GM12872 (cell line): ENCODE results near the gene SELPLG.

Experiments
- TF ChIP-seq, protein P1 (sequence below): IDR thresholded peaks from 3 replicates; pipeline ENCODE4 v1.5.1; 2011; ENCODE audit warnings: low read depth, mild to moderate bottlenecking, low read length, moderate library complexity; ENCODE audit not compliant: insufficient read depth

SELPLG gene

GRCh38 chr12:108643941-108644810 is 10.5 kb upstream of the SELPLG start:
- TF ChIP-seq, protein P1, sequence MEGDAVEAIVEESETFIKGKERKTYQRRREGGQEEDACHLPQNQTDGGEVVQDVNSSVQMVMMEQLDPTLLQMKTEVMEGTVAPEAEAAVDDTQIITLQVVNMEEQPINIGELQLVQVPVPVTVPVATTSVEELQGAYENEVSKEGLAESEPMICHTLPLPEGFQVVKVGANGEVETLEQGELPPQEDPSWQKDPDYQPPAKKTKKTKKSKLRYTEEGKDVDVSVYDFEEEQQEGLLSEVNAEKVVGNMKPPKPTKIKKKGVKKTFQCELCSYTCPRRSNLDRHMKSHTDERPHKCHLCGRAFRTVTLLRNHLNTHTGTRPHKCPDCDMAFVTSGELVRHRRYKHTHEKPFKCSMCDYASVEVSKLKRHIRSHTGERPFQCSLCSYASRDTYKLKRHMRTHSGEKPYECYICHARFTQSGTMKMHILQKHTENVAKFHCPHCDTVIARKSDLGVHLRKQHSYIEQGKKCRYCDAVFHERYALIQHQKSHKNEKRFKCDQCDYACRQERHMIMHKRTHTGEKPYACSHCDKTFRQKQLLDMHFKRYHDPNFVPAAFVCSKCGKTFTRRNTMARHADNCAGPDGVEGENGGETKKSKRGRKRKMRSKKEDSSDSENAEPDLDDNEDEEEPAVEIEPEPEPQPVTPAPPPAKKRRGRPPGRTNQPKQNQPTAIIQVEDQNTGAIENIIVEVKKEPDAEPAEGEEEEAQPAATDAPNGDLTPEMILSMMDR = no peak

DNA sequence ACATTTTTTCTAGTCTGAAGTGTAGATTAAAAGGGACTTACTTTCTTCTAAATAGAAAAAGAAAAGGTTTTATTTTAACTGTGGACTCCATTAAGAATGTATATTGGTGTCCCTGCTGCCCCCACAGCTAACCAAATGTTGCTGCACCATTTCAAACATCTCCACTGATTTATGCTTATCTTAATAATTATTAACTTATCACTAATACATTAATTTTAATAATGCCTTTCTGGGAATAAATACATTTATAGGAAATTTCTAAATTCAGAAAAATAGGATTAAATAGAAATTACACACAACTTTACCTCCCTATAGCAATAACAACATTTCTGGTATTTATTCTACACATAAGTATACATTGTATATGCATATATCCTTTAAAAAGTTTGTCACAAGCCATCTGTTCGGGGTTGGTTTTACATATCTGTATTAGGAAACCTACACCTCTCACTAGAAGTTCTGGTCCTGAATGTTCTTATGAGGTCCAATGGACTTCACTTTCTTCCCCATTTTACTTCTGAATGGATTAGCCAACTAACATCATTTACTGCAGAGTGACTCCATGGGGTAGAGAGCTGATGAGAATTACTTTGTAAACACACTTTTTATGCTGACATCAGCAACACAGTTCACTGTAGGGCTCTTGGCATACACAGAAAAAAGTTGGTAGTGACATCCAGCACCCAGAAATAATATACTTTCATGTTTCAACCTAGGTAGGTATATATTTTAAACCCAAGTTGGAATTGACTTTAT is 9.4 kb upstream of the SELPLG start:
- TF ChIP-seq, protein P1 = no peak

- TF ChIP-seq, protein P1 = no peak
Observed at GRCh38 chr12:108642269-108642870, 8.7 kb upstream of the SELPLG start.

DNA sequence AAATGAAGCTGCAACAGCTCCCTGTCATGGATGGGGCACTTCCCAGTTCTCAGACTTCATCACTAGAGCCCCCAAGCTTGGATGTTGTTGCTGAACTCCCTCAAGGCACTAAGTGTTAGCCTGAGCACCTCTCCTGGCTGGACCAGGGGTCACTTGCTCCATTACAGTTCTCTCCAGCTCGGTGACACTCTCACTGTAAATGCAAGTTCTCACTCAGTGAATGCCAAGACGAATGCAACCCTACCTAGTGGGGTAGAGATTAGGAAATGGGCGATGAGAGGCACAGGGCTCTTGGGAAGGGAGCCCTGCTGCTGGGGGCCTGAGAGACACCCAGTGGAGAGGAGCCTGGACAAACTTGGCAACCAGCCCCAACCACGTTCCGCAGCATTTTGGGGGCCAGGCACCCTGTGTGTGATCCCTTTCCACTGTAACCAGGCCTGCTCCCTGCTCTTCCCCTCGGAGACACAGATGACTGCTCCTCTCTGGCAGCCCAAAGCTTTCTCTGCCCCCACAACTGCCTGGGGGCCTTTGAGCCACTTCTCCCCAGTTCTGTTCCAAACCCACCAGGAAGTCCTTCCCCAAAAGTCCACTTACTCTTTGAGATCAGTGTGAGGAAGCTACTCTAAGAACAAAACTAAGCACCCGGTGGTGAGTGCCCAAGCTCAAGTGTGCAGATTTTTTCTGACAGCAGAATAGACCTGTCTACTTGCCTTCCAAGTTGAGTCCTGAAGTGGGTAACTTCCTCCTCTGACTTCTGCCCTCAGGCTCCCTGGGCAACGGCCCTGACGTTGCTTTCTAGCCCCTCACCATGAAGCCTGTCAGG is 8.0 kb upstream of the SELPLG start:
- TF ChIP-seq, protein P1 = no peak

- TF ChIP-seq, protein P1 = no peak
Observed at GRCh38 chr12:108640802-108641445, 7.2 kb upstream of the SELPLG start.

DNA sequence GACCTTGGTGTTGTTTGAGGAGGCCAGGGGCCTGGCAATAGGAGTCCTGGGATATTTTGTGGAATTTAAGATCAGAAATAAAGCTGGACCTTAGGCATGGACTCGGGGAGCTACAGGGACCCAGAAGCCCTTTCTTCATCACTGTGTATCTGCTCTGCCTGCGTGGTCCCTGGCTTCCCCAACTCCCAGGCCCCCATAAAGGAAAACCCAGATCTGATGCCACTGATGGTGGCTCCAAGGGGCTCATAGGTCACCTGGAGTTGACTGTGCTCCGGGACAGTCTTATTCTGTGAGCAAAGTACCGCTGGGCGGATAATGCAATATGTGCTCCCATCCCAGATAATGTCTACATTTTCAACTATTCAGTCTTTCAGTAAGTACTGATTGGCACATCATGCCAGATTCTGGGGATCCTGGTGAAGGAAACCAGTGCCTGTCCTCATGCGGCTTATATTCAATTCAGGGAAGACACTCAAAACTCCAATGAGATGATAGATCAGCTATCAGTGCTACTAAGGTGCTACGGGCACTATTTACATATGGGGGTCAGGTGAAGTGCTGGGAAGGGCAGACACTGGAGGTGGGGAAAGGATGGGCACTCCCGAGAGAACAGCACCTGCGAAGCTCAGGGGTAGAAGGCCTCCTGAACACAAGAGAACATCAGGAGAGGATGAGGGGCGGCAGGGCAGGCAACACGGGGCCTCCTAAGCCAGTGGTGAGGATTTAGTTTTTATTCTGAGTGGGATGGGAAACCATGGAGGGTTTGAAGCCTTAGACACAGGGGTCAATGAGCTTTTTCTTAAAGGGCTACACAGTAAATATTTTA is 5.5 kb upstream of the SELPLG start:
- TF ChIP-seq, protein P1 = no peak
